Suprapubic skin (tissue), 4 donors: ENCODE results near the gene RNF31. TPM values are rescaled to one million over a fixed set of nuclear protein-coding genes. Genes with fewer than 3 reads are reported as not detected.

Experiments
- DNase-seq, 2 donors: peaks; one replicate each; pipeline ENCODE4 v3.0.0-alpha.2; 2019; ENCODE audit warnings: low spot score in 2 of 2
- H3K27ac ChIP-seq: fragments of 200-600 bp; sonication (generic); one replicate; pipeline ENCODE4 v1.5.1; 2019
- H3K27me3 ChIP-seq: fragments of 200-600 bp; sonication (generic); one replicate; pipeline ENCODE4 v1.5.1; 2019
- H3K36me3 ChIP-seq: fragments of 200-600 bp; sonication (generic); one replicate; pipeline ENCODE4 v1.5.1; 2019
- H3K4me1 ChIP-seq: fragments of 200-600 bp; sonication (generic); one replicate; pipeline ENCODE4 v1.5.1; 2019
- H3K4me3 ChIP-seq: fragments of 200-600 bp; sonication (generic); one replicate; pipeline ENCODE4 v1.5.1; 2019; ENCODE audit warnings: mild to moderate bottlenecking
- H3K9me3 ChIP-seq: fragments of 200-600 bp; sonication (generic); one replicate; pipeline ENCODE4 v1.5.1; 2019
- EP300 ChIP-seq: sonication (generic); formaldehyde crosslinking; IDR thresholded peaks from one replicate; pipeline ENCODE4 v1.6.1; 2017; ENCODE audit warnings: antibody characterized with exemption
- POLR2A ChIP-seq, 2 donors: fragments of 450-650 bp; IDR thresholded peaks; one replicate each; pipeline ENCODE4 v1.6.1; 2017; ENCODE audit warnings: antibody characterized with exemption in 2 of 2, mild to moderate bottlenecking in 2 of 2, moderate library complexity in 2 of 2
- POLR2AphosphoS5 ChIP-seq, 3 donors: sonication (generic); formaldehyde crosslinking; IDR thresholded peaks; one replicate each; pipeline ENCODE4 v1.6.1; 2017; ENCODE audit warnings: antibody characterized with exemption in 3 of 3
- WGBS: methylation state at CpG from one replicate; pipeline ENCODE4 v1.1.5; 2018; 5-methylcytosine and 5-hydroxymethylcytosine counted together
- total RNA-seq, 4 donors: library from RNA; depleted of rRNA; stranded (reverse); fragments of >200 nt; gene quantifications; one replicate each; pipeline ENCODE4 v1.1.0, GENCODE V29; 2016
- TF ChIP-seq, protein P1 (sequence below), 2 donors: fragments of 200-600 bp in 1 of 2; fragments of 450-650 bp in 1 of 2; sonication (generic) in 1 of 2; IDR thresholded peaks; one replicate each; pipeline ENCODE4 v1.5.1; 2016 to 2019; ENCODE audit warnings: antibody characterized with exemption in 2 of 2, mild to moderate bottlenecking in 1 of 2, moderate library complexity in 1 of 2

Gene RNF31
- total RNA-seq, 4 donors from 2014 or later, result 62.3 to 97.2 (median 70.6) TPM

DNA sequence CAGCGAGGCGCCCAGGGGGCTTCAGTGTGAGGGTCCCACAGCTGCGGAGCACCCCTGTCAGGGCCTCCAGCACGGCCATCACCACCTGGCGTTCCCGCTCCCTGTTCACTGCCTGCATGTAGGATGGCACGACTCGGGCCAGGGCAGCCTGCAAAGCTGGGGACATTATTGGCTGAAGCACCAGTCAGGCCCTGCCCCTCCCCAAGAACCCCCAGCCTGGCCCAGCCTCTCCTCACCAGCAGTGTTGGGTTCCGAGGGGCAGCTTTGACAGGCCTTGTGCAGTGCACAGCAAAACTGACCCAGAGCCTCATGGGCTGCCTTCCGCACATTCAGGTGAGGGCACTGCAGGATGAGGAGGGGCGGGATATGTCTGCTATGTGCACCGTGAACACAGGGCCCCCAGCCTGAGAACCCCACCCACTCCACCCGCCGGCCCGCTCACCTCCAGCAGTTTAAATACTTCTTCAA is 35.8 kb downstream of the RNF31 start:
- Histone ChIP-seq H3K36me3 (peaks cover 86% of the 10 kb centered on the region), H3K4me1 (peaks cover 12% of the 10 kb centered on the region), H3K9me3 (no peaks in the 10 kb centered on the region), H3K27ac (no peak overlapping the region), H3K4me3 (no peak overlapping the region), H3K27me3 (no peaks in the 10 kb centered on the region)
- TF ChIP-seq POLR2AphosphoS5 (IDR thresholded peaks at IDR 0.05) (no peak), POLR2A (IDR thresholded peaks at IDR 0.05) (no peak), EP300 (no peak)
- TF ChIP-seq, protein P1, sequence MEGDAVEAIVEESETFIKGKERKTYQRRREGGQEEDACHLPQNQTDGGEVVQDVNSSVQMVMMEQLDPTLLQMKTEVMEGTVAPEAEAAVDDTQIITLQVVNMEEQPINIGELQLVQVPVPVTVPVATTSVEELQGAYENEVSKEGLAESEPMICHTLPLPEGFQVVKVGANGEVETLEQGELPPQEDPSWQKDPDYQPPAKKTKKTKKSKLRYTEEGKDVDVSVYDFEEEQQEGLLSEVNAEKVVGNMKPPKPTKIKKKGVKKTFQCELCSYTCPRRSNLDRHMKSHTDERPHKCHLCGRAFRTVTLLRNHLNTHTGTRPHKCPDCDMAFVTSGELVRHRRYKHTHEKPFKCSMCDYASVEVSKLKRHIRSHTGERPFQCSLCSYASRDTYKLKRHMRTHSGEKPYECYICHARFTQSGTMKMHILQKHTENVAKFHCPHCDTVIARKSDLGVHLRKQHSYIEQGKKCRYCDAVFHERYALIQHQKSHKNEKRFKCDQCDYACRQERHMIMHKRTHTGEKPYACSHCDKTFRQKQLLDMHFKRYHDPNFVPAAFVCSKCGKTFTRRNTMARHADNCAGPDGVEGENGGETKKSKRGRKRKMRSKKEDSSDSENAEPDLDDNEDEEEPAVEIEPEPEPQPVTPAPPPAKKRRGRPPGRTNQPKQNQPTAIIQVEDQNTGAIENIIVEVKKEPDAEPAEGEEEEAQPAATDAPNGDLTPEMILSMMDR (IDR thresholded peaks at IDR 0.05), result no peak
- no peak for DNase-seq
- WGBS, result 94% methylated on average over 7 of the region's 15 CpGs

DNA sequence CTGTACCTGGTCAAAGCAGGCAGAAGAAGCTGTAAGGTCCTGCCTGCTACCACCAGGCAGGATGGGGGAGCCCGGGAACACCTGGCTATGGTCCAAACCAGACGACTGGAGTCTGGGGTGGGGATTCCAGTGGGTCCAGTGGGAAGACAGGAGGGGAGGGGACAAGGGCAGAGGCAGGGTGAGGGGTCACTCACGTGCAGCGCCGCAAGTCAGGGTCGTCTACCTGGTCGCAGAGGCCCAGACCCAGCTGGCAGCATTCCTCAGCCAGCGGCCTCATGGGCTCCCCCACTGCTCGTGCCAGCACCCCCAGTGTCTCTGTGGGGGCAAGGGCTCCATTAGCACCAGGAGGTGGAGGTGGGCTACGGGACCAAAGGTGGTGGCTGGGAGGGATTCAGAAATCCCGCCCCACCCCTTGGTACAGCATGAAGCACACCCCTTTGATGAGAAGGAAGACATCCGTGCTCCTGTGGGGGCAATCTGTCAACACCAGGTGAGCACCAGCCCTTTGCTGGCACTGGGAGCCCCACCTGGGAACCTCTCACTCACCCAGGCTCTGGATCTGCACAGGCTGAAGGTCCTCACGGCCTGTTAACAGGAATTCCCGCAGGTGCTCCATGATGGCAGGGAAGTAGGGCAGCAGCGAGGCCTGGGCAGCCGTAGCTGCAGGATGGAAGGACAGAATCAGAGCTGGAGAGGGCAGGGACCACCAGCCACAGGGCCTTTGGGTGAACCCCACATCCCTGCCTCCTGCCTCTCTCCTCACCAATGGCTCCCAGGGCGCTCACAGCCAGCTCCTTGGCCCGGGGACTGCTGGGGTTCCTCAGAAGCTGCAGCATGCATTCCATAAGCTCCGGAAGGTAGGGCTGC is 37.0 kb downstream of the RNF31 start:
- DNase-seq, result no peak
- peaks cover 22% of the 10 kb centered on the region for H3K4me1 ChIP-seq
- no peaks in the 10 kb centered on the region for H3K27me3 ChIP-seq
- no peak overlapping the region for H3K4me3 ChIP-seq
- WGBS, result 81% methylated on average over 9 of the region's 19 CpGs
- peaks cover 74% of the 10 kb centered on the region for H3K36me3 ChIP-seq
- TF ChIP-seq, protein P1 (IDR thresholded peaks at IDR 0.05), result no peak
- TF ChIP-seq POLR2AphosphoS5 (IDR thresholded peaks at IDR 0.05) (no peak), POLR2A (IDR thresholded peaks at IDR 0.05) (no peak), EP300 (no peak)
- no peak overlapping the region for H3K27ac ChIP-seq
- no peaks in the 10 kb centered on the region for H3K9me3 ChIP-seq

DNA sequence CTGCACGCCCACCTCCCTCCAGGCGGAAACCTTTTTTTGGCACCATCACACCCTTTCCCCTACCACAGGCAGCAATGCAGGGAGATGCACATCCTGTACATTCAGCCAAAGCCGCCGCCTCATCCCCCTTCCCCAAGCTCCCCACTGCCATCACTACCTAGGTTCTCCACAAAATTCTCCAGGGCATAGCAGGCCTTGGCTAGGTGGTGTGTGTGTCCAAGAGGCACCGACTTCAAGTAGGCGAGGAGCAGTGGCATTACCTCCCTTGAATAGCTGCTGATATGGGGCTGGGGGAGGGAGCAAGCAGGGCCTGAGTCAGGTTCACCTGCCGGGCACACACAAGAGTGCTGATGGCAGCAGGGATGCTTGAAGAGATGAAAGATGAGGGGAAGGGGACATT is 37.7 kb downstream of the RNF31 start:
- no peak for DNase-seq
- WGBS, result 94% methylated on average over 7 of the region's 7 CpGs
- peaks cover 26% of the 10 kb centered on the region for H3K4me1 ChIP-seq
- H3K4me3 ChIP-seq, result no peak overlapping the region
- TF ChIP-seq POLR2A (IDR thresholded peaks at IDR 0.05) (no peak), EP300 (no peak), POLR2AphosphoS5 (IDR thresholded peaks at IDR 0.05) (no peak)
- TF ChIP-seq, protein P1 (IDR thresholded peaks at IDR 0.05), result no peak
- no peaks in the 10 kb centered on the region for H3K9me3 ChIP-seq
- H3K36me3 ChIP-seq, result peaks cover 67% of the 10 kb centered on the region
- H3K27ac ChIP-seq, result no peak overlapping the region
- H3K27me3 ChIP-seq, result no peaks in the 10 kb centered on the region

DNA sequence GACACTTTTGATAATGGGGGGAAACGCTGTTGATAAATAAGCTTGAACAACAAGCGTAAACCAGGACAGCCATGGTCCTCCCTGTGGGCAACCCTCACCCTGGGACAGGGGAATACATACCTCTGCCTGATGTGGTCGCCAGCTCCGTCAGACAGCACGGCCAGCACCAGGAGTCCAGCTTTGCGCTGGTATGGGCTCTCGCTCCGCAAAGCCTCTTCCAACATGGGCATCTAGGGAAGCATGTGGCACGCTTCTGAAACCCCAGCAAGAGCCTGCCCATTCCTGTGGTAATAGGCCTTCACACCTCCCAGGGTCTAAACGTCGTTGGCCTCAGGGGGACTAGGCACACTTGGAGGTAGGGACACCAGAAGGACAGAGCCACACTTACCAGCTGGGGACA is 38.4 kb downstream of the RNF31 start:
- TF ChIP-seq POLR2A (IDR thresholded peaks at IDR 0.05) (no peak), POLR2AphosphoS5 (IDR thresholded peaks at IDR 0.05) (no peak), EP300 (no peak)
- TF ChIP-seq, protein P1 (IDR thresholded peaks at IDR 0.05), result no peak
- H3K9me3 ChIP-seq, result no peaks in the 10 kb centered on the region
- no peak overlapping the region for H3K4me3 ChIP-seq
- no peak for DNase-seq
- no peak overlapping the region for H3K27ac ChIP-seq
- H3K4me1 ChIP-seq, result peaks cover 26% of the 10 kb centered on the region
- 96% methylated on average over 11 of the region's 11 CpGs for WGBS
- H3K27me3 ChIP-seq, result no peaks in the 10 kb centered on the region
- H3K36me3 ChIP-seq, result peaks cover 63% of the 10 kb centered on the region

DNA sequence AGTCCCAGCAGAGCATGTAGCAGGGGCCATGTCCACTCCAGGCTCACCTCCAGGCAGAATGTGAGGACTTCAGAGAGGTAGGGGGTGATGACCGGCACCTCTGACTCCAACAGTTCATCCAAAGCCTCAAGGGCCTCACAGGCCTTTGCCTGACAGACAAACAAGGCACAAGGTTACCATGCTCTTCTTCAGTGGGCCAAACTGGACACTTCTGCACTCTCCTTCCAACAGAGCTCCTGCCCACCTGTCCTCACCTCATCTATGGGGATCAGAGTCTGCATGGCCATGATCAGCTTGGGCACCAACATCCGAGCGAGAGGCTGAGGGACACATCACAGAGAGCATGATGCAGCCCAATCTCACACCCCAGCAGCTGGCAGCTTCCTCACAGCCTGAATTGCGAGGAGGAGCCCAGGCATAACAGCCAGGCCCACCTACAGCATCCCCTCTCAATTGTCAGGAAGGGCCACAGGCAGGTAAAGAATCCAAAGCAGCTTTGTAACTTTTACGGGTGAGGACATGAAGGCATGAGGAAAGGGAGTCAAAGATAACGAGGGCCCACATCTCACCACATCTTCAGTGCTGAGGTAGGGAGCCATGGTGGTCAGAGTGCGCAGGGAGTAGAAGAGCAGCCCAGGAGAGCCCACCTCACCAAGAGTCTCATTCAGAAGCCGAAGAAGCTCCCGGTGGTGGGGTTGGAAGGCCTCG is 39.7 kb downstream of the RNF31 start:
- no peak for DNase-seq
- Histone ChIP-seq H3K9me3 (no peaks in the 10 kb centered on the region), H3K27ac (no peak overlapping the region), H3K36me3 (peaks cover 61% of the 10 kb centered on the region), H3K4me1 (peaks cover 26% of the 10 kb centered on the region), H3K27me3 (no peaks in the 10 kb centered on the region), H3K4me3 (no peak overlapping the region)
- no peak for TF ChIP-seq POLR2A (IDR thresholded peaks at IDR 0.05)
- TF ChIP-seq POLR2AphosphoS5 (IDR thresholded peaks at IDR 0.05), result no peak
- WGBS, result 94% methylated on average over 9 of the region's 10 CpGs
